GM12875 (cell line): ENCODE measurements around the gene TP53TG5.

Experiments used
- H3K4me3 ChIP-seq: one replicate; pipeline ENCODE4 v1.5.1; 2011; ENCODE audit warnings: low read depth, low read length, control low read depth
- TF ChIP-seq, protein P1 (sequence below): IDR thresholded peaks from 2 replicates; pipeline ENCODE4 v1.5.1; 2011; ENCODE audit warnings: low read depth, mild to moderate bottlenecking, control low read depth, inconsistent platforms, low read length, moderate library complexity, borderline replicate concordance; ENCODE audit not compliant: insufficient read depth

Gene TP53TG5

DNA sequence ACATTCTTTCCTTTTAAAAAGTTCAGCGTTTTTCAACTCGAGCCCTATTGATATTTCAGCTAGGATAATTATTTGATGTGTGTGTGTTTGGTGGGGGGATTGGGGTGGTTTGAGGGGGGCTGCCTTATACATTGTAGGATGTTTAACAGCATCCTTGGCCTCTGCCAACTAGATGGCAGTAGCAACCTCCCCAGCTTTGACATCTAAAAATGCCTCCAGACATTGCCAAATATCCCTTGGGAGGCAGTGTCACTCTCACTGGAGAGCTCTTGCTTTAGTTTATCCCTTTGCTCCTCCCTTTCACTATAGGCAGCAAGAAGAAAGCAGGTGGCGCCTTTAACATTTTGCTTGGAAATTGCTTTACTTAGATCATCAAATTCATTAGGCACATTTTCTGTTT, 14.6 kb upstream of the TP53TG5 start:
- no peak overlapping the region for H3K4me3 ChIP-seq
- TF ChIP-seq, protein P1, sequence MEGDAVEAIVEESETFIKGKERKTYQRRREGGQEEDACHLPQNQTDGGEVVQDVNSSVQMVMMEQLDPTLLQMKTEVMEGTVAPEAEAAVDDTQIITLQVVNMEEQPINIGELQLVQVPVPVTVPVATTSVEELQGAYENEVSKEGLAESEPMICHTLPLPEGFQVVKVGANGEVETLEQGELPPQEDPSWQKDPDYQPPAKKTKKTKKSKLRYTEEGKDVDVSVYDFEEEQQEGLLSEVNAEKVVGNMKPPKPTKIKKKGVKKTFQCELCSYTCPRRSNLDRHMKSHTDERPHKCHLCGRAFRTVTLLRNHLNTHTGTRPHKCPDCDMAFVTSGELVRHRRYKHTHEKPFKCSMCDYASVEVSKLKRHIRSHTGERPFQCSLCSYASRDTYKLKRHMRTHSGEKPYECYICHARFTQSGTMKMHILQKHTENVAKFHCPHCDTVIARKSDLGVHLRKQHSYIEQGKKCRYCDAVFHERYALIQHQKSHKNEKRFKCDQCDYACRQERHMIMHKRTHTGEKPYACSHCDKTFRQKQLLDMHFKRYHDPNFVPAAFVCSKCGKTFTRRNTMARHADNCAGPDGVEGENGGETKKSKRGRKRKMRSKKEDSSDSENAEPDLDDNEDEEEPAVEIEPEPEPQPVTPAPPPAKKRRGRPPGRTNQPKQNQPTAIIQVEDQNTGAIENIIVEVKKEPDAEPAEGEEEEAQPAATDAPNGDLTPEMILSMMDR, result no peak

DNA sequence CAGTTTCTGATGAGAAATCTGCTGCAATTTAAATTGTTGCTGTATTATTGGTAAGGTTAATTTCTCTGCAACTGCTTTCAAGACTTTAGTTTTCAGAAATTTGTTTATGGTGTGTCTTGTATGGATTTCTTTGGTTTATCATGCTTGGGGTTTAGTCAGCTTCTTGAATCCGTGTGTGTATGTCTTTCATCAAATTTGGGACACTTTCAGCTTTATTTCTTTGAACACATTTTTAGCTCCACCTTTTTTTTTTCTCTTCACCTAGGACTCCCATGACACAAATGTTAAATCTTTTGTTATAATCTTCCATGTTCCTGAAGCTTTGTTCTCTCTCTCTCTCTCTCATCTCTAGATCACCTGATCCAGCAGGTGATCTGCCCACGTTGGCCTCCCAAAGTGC, 13.4 kb upstream of the TP53TG5 start:
- no peak overlapping the region for H3K4me3 ChIP-seq
- TF ChIP-seq, protein P1, result no peak

DNA sequence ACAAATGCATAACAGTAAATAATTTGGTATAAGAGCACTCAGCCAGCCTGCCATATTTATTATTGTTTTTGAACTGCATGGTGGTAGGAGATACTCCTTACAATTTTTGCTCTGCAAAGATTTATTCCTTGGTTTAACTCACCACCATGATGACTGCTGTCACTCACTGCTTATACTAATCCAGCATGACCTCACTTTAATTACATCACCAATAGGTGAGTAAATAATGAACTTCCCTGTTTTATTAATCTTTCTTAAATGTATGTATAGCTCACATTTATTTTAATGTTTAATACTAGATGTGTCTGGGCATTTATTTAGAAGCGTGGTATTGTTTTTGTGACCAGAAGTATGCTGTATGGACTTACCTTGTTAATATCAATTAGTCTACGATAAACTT, 12.8 kb upstream of the TP53TG5 start:
- no peak overlapping the region for H3K4me3 ChIP-seq
- TF ChIP-seq, protein P1, result no peak

DNA sequence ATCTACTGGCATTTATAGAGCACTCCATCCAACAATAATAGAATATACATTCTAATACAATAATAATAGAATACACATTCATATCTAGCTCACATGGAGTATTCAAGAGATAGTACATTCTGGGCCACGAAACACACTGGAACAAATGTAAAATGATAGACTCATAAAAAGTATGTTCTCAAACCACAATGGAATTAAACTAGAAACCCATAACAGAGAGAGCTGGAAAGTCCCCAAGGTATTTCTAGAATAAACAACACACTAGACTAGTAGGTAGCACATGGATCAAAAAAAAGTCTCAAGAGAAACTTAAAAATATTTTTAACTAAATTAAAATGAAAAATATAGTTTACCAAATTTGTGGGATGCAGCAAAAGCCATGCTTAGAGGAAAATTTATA, 9.1 kb upstream of the TP53TG5 start:
- TF ChIP-seq, protein P1, result no peak
- H3K4me3 ChIP-seq, result no peak overlapping the region

DNA sequence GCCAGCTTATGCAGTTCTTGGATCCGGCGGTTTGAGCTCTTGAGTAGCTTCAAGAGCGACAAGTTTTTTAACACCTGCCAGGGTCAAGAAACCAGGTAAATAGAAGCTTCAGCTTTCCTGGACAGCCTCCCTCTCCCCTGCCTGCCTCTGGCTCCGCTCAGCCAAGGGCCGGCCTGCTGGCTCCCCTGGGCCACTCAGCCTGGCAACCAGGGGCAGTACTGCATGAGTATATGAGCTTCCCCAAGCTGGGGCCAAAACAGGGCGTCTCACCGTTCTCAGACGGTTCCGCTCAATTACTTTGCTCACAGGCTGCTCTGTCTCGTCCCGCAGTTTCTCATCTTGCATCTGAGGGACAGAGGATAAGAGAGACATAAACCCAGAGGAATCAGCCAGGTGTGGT, 856 bp downstream of the TP53TG5 start:
- TF ChIP-seq, protein P1, result no peak

DNA sequence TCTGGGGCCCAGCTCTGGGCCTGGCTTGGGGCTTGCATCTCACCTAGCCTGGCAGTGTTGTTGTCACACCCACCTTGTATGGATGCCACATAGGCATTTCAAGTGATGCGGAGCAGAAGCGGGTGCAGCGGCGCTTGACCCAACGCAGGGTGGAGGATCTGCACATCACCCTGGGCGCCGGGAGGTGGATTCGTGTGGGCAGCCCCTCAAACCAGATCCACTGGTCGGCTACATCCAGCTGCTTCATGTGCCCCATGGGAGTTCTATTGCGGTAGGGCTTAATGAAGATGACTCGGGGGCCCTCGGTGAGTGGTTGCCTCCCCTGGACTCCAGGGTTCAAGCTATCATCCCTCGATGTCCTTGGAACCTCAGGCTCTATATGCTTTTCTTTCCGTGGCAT, 3.2 kb downstream of the TP53TG5 start:
- TF ChIP-seq, protein P1, result no peak

More for the DNA sequence above, 856 bp downstream of the TP53TG5 start:
- no peak overlapping the region for H3K4me3 ChIP-seq

DNA sequence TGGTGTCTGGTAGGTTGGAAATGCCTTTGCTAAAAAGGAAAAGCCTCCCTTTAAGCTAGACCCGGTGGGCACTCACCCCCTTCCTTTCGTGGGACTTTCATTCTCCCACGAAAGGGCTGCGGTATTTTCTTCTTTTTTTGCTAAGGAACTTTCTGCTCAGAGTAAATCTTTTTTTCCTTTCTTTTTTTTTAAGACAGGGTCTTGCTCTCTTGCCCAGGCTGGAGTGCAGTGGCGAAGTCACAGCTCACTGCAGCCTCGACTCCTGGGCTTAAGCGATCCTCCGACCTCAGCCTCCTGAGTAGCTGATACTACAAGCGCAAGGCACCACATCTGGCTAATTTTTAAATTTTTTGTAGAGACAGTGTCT, 4.0 kb downstream of the TP53TG5 start:
- H3K4me3 ChIP-seq, result no peak overlapping the region

More for the DNA sequence above, 3.2 kb downstream of the TP53TG5 start:
- H3K4me3 ChIP-seq, result no peak overlapping the region

More for the DNA sequence above, 4.0 kb downstream of the TP53TG5 start:
- TF ChIP-seq, protein P1, result no peak
